ENCODE results near the gene SPINK5.

Gene SPINK5

GRCh38 chr5:148090773-148091250, 27.0 kb downstream of the SPINK5 start:
- FAIRE-seq (no peak), DNase-seq (ENCODE audit: low spot score) (no peak)

DNA sequence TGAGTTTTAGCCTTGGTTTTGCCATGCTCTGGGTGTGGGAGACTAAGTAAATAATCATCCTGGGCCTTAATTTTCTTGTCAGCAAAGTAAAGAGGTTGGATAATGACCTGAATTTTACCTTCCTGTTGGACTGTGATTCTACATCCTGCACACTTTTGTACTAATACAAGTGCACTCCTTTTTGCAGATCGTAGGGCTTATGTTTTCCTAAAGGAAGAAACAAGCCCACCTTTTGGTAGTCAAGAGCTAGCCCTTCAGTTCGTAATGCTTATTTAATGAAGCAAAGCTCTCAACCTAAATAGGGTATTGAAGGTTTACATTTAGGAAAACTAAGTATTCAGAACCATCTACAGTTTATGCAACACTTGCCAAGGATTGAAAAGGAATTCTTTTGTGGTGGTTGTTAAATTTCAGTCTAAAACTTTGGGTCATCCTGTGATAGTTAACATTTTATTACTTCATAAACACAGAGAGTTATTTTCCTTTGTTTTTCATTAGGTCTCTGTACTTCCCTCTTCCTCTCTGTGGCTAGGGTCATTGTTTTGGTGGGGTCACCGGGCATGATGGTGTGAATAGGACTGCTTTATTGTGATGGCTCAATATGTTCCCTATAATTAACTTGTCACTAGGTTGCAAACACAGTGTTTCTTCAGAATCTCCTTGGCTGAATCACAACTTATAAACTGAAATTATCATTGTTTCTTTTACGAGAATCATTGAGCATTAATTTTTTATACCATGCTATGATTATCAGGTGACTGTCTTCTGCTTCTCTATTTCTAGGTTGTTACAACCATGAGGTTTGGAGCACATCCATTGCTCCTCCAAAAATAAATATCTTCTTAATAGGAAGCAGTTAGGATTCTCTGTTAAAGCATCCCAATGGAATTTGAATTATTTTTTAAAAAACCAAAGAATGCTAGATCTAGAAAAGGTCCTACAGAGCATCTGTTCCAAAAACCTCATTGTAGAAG, 28.5 kb downstream of the SPINK5 start:
- FAIRE-seq (no peak), DNase-seq (ENCODE audit: low spot score) (no peak)

- FAIRE-seq (no peak), DNase-seq (ENCODE audit: low spot score) (no peak)
Measured at GRCh38 chr5:148094336-148094735, 30.6 kb downstream of the SPINK5 start.

- DNase-seq (ENCODE audit: low spot score): no peak
- no peak for FAIRE-seq
Measured at GRCh38 chr5:148104226-148104625, 40.4 kb downstream of the SPINK5 start.

GRCh38 chr5:148107608-148108007, 43.8 kb downstream of the SPINK5 start:
- FAIRE-seq: no peak

GRCh38 chr5:148113243-148113642, 49.5 kb downstream of the SPINK5 start:
- DNase-seq (ENCODE audit: low spot score) (no peak), FAIRE-seq (no peak)

More at GRCh38 chr5:148107608-148108007, 43.8 kb downstream of the SPINK5 start:
- DNase-seq (ENCODE audit: low spot score): no peak

GRCh38 chr5:148120317-148120716, 56.5 kb downstream of the SPINK5 start:
- DNase-seq (ENCODE audit: low spot score): no peak
- FAIRE-seq: no peak

DNA sequence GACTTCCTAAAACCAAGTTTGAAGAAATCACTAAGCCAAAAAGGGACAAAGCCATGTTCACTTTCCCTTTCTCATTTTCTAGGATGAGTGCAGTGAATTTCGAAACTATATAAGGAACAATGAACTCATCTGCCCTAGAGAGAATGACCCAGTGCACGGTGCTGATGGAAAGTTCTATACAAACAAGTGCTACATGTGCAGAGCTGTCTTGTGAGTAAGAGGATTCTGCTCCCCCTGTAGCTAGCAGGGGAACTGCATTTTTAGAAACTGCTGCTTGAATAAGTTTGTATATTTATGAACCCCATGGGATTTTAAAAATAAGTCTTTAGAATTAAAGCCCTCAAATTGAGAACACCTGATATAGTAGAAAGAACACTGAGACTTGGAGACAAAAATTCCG, 61.9 kb downstream of the SPINK5 start:
- no peak for DNase-seq (ENCODE audit: low spot score)
- FAIRE-seq: no peak

DNA sequence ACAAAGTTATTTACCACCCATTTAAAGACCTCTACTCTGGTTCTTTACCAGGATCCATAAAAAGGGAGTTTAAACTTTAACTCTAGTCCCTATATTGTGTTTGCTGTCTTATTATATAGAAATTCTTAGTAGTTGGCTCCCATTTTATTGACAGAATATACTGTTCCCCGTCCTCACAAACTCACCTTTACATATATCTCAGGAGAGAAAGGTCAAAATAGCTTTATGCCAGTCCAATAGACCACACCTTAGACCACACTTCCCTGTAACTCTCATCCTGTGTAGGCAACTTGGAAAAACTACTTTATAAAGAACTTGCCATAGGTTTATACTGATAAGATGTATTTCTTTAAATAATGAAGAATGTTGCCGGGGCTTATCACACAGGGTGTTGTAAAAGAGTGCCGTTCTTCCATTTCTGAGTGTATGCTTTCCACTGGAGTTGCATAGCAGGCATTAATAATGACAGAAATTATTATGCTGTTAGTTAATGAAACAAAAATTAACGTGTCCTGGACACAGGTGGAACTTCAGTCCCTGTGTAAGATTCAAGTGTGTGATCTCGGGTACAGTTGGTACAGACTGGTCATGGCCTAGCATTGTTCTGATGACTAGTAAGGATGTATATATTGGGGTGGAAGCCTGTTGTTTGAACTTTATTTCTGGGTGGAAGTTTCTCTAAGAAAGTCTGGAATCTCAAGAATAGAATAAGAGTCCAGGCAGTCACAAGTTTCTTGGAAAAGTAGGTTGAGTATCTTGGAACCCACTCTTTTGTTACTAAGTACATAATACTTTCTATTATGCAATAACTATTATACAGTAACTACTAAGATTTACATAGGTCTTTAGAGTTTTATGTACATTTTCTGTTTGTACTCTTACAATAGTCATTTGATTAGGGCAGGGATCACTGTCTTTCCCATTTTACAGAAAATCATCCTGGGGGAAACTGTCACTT, 71.6 kb downstream of the SPINK5 start:
- FAIRE-seq (no peak), DNase-seq (ENCODE audit: low spot score) (no peak)

GRCh38 chr5:148140846-148141245, 77.1 kb downstream of the SPINK5 start:
- DNase-seq (ENCODE audit: low spot score) (no peak), FAIRE-seq (no peak)

DNA sequence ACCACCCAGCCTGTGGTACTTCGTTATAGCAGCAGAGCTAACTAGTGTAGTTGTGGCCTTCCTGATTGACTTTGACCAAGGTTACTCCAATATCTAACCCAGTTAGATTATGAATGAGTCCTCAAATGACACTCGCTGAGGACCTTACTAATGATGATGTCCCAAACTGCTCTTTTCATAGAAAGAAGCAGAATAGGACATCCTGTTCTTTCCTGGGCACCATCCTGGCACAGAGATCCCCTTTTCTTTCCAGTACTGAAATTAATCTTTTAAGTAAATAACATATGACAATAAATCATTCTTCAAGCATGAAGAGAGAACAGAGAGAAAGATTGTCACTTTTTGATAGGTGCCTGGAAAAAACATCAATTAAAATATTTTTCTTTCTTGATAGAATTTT, 77.9 kb downstream of the SPINK5 start:
- FAIRE-seq (no peak), DNase-seq (ENCODE audit: low spot score) (no peak)

- no peak for FAIRE-seq
- no peak for DNase-seq (ENCODE audit: low spot score)
Measured at GRCh38 chr5:148145916-148146315, 82.1 kb downstream of the SPINK5 start.

- FAIRE-seq (no peak), DNase-seq (ENCODE audit: low spot score) (no peak)
Measured at GRCh38 chr5:148146487-148146886, 82.7 kb downstream of the SPINK5 start.

DNA sequence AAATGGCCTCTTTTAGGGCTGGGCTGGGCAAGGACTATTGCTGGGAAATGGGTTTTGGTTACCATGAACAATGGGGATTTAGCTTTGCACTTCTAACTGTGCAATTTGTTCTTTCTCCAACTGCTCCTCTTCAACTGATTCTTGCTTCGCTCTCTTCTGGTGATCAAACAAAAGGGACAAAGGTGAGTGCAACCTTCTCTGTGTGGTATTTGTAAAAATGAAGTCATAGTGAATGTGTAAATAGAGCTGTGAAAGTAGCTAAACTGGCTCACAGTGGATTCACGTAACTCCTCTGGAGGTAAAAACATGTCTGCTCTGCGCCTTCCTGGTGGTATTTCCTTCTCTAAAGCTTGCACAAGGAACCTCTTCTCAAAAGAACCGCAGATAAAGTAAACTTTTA, 83.6 kb downstream of the SPINK5 start:
- no peak for FAIRE-seq

DNA sequence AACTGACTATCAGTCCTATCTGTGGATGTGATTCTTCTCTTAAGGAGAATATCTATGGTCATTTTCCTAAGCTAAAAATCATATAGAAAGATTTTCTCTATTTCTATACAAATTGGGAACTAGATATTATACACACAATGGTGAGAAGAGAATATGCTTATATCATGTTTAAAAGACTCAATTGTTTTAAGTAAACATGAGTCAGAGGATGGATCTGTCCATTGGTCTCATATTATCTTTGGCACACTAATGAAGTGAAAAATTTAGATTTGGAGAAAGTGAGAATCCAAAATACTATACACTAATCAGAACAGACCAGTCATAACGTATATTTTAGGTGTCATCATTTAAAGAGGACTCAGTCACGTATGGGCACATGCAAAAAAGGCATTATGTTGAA, 88.1 kb downstream of the SPINK5 start:
- FAIRE-seq (no peak), DNase-seq (ENCODE audit: low spot score) (no peak)

More for the DNA sequence above, 83.6 kb downstream of the SPINK5 start:
- DNase-seq (ENCODE audit: low spot score): no peak

GRCh38 chr5:148152781-148153180, 89.0 kb downstream of the SPINK5 start:
- no peak for FAIRE-seq
- no peak for DNase-seq (ENCODE audit: low spot score)

GRCh38 chr5:148156609-148157008, 92.8 kb downstream of the SPINK5 start:
- FAIRE-seq: no peak
- no peak for DNase-seq (ENCODE audit: low spot score)

DNA sequence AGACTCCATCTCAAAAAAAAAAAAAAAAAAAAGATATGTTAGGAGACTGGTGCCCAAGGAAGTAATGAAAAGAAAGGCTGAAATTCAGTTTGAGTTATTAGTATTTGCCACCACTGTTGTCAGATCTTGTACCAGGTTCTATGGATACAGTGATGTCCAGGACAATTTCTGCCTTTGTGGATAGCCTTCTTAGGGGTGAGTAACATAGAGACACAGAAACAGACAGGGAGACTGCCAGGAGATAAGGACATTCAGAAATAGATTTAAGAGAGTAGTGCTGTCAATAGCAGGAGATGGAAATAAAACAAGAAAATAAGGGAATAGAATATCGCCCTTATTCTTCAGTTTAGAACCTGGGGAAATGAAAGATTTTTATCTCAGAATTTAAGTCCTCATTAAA, 98.3 kb downstream of the SPINK5 start:
- DNase-seq (ENCODE audit: low spot score) (no peak), FAIRE-seq (no peak)

- DNase-seq (ENCODE audit: low spot score) (no peak), FAIRE-seq (no peak)
Measured at GRCh38 chr5:148163345-148163744, 99.6 kb downstream of the SPINK5 start.

- FAIRE-seq (no peak), DNase-seq (ENCODE audit: low spot score) (no peak)
Measured at GRCh38 chr5:148166550-148167283, 102.9 kb downstream of the SPINK5 start.

DNA sequence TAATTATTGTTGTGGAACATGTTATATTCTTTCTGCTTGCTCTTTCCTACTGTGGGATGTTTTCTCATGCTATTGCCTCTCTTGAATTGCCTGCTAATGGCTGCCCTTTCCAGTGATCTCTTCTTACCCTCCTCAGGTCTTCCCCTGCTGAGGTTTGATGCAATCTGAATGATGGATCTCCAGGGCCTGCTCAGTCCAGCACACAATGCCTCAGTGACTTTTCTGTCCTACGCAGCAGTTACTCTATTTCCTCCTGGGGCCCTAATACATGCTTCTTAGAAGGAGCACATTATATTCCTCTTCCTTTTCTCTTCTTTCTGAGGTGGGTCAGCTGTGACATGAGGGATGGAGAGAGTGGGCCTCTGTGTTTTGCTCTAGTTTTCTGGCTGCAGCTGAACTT, 104.5 kb downstream of the SPINK5 start, which contains the start of gene SPINK14:
Gene SPINK14, plus strand, starts transcription at position 301 of the 400 bp plus-strand sequence. CDS start 1,187 bp downstream, outside the sequence.
- FAIRE-seq (no peak), DNase-seq (ENCODE audit: low spot score) (no peak)

All from RCC 7860 (cell line).